Mucosa of rectum (tissue), 2 donors: ENCODE data around the gene NIFK.
A peak's percentile ranks its signal among the peaks of the same experiment; 100 is the strongest.

Source experiments
- H3K27ac ChIP-seq, 2 donors: one replicate each; pipeline ENCODE4 v1.7.0; 2013; ENCODE audit warnings: inconsistent platforms in 2 of 2, low read depth in 2 of 2, low read length in 2 of 2
- H3K27me3 ChIP-seq, 2 donors: one replicate each; pipeline ENCODE4 v1.7.0; 2013; ENCODE audit warnings: low read length in 2 of 2; ENCODE audit not compliant: control insufficient read depth in 2 of 2, insufficient read depth in 2 of 2
- H3K36me3 ChIP-seq, 2 donors: one replicate each; pipeline ENCODE4 v1.7.0; 2013; ENCODE audit warnings: low read length in 2 of 2; ENCODE audit not compliant: control insufficient read depth in 2 of 2, insufficient read depth in 2 of 2
- H3K4me1 ChIP-seq, 2 donors: one replicate each; pipeline ENCODE4 v1.7.0; 2013; ENCODE audit warnings: low read length in 2 of 2, mild to moderate bottlenecking in 1 of 2; ENCODE audit not compliant: control insufficient read depth in 2 of 2, insufficient read depth in 2 of 2
- H3K4me3 ChIP-seq, 2 donors: one replicate each; pipeline ENCODE4 v1.7.0; 2013; ENCODE audit warnings: low read length in 2 of 2
- H3K9ac ChIP-seq, 2 donors: one replicate each; pipeline ENCODE4 v1.7.0; 2013; ENCODE audit warnings: low read length in 2 of 2, low read depth in 1 of 2, mild to moderate bottlenecking in 1 of 2
- H3K9me3 ChIP-seq, 2 donors: one replicate each; pipeline ENCODE4 v1.7.0; 2013; ENCODE audit warnings: low read length in 2 of 2; ENCODE audit not compliant: control insufficient read depth in 2 of 2
- donor health status: healthy.
- donor health status: Normal muscosa, but diverticular disease.

The NIFK gene

DNA sequence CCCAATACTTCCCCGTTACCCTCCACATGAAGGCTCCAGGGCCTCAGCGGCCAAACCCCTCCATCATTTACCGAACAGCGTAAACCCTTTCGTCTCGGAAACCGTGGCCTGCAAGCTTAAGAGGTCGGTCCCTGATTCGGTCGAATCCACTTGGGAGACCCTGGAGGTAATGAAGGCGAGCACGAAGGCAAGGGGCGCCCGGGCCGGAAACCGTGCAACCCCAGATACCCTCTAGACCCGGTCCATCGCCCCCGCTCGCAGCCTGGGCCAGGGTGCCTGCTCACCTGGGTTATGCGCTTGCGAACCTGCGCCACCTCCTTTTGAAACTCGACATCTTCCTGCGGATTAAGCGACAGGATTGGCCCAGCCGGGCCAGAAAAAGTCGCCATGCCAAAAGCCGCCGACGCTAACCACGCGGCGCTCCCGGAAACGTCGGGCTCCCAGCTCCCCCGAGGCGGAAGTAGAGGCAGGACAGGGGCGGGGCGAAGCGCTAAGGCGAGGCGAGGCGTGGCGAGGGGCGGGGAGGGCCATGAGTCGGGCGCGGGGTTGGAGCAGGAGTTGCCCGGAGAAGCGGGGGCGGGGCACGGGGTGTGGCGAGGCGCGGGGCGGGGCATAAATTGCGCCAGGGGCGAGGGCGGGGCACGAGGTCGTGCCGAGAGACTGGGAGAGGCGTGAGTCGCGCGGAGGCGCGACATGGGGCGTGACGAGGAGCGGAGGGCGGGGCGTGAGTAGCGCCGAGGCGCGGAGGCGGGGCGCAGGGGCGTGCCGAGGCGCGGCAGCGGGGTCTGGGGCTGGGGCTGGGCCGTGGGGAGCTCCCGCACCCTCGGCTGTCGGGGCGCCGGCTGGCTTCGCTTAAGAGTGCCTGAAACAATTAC, at the start of gene NIFK:
Gene NIFK (minus strand): TSS at position 414 of the 875 bp plus-strand sequence. CDS start 25 bp downstream, at position 389.
- Histone ChIP-seq H3K36me3 (peaks cover 7 to 15% of the 10 kb centered on the region in 2 donors), H3K27me3 (no peaks in the 10 kb centered on the region), H3K9me3 (no peaks in the 10 kb centered on the region), H3K9ac (peak within 1 kb of the TSS; percentile 80 to 95), H3K4me1 (peaks cover 0 to 3% of the 10 kb centered on the region in 2 donors), H3K4me3 (peak within 1 kb of the TSS; percentile 94 to 99), H3K27ac (peak within 1 kb of the TSS; percentile 72 to 86)

- H3K36me3 ChIP-seq: no peaks in the 10 kb centered on the region
- no peaks in the 10 kb centered on the region for H3K9me3 ChIP-seq
- H3K4me3 ChIP-seq: no peak overlapping the region
- peaks cover 0 to 6% of the 10 kb centered on the region in 2 donors for H3K4me1 ChIP-seq
- no peak overlapping the region for H3K9ac ChIP-seq
- no peak overlapping the region for H3K27ac ChIP-seq
- H3K27me3 ChIP-seq: no peaks in the 10 kb centered on the region
Observed at GRCh38 chr2:121783180-121783579, 46.5 kb upstream of the NIFK start.

DNA sequence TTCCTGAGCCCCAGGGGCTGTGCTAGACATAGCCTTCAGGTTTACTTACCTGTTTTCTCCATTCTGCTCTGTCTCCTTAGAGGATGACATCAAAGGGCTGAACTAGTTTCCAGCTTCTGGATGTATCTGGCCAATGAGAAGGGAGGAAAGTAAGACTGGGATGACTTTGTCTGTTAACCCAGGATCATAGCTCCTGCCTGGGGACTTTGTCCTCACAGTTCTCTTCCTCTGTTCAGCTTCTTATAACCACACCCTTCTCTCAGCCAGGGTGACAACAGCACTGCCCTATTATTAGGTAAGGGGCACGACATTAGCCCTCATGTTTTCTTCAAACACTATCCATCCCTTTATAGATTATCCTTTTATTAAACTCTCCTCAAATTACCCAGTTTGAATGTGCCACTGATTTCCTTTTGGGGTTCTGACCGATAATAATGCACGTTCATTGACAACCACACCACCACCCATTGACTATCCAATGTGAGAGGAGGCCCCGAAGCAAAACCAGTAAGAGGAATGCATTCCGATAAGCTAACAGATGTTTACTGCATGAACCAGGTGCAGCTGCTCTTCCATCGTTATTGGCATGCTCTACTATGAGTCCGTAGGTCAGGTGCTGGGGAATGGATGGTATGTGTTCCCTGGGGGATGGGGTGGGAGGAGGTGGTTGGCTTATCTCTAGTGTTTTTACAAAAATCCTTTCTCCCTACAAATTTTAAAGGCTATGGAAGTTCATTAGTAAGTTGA, 42.2 kb upstream of the NIFK start:
- Histone ChIP-seq H3K4me3 (no peak overlapping the region), H3K4me1 (peaks cover 0 to 8% of the 10 kb centered on the region in 2 donors), H3K36me3 (no peaks in the 10 kb centered on the region), H3K9me3 (no peaks in the 10 kb centered on the region), H3K27ac (no peak overlapping the region), H3K27me3 (no peaks in the 10 kb centered on the region), H3K9ac (no peak overlapping the region)

GRCh38 chr2:121777699-121778058, 41.0 kb upstream of the NIFK start:
- no peaks in the 10 kb centered on the region for H3K36me3 ChIP-seq
- H3K4me1 ChIP-seq: peaks cover 0 to 8% of the 10 kb centered on the region in 2 donors
- H3K27ac ChIP-seq: no peak overlapping the region
- no peak overlapping the region for H3K4me3 ChIP-seq
- no peaks in the 10 kb centered on the region for H3K9me3 ChIP-seq
- H3K27me3 ChIP-seq: no peaks in the 10 kb centered on the region
- H3K9ac ChIP-seq: no peak overlapping the region

DNA sequence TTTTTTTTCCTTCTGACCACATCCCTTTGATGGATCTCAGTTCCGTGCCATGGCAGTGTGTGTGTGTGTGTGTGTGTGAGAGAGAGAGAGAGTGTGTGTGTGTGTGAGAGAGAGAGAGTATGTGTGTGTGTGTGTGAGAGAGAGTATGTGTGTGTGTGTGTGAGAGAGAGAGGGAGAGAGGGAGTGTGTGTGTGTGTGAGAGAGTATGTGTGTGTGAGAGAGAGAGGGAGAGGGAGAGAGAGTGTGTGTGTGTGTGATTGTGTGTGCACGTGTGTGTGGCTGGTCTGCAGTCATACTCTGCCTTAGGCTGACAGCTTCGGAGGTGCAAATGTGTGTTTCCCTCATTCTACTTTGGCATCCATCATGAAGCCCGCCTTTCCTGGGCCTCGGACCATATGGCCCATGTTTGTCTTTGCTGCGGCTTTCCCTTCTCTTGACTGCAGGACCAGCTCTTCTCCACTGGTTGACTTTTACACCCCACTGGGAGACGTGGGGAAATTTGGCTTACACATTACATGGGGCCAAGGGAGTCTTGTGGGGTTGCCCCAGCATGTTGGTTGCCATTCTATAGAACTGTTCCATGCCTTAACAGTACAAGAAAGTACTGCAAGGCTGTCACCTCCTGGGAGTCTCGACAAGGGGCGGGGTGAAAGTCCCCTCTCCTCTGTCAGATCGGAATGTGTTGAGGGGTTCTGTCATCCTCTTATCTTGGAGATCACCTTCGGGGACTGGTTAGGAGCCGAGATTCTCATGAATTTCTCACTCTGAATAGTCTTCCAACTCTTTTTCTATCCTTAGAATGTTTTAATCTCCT, 40.4 kb upstream of the NIFK start:
- H3K4me3 ChIP-seq: no peak overlapping the region
- no peak overlapping the region for H3K27ac ChIP-seq
- H3K27me3 ChIP-seq: no peaks in the 10 kb centered on the region
- no peaks in the 10 kb centered on the region for H3K9me3 ChIP-seq
- H3K9ac ChIP-seq: no peak overlapping the region
- no peaks in the 10 kb centered on the region for H3K36me3 ChIP-seq
- peaks cover 0 to 8% of the 10 kb centered on the region in 2 donors for H3K4me1 ChIP-seq

GRCh38 chr2:121776361-121776760, 39.7 kb upstream of the NIFK start:
- Histone ChIP-seq H3K4me1 (peaks cover 0 to 8% of the 10 kb centered on the region in 2 donors), H3K9ac (no peak overlapping the region), H3K36me3 (no peaks in the 10 kb centered on the region), H3K4me3 (no peak overlapping the region), H3K27ac (no peak overlapping the region), H3K27me3 (no peaks in the 10 kb centered on the region), H3K9me3 (no peaks in the 10 kb centered on the region)

DNA sequence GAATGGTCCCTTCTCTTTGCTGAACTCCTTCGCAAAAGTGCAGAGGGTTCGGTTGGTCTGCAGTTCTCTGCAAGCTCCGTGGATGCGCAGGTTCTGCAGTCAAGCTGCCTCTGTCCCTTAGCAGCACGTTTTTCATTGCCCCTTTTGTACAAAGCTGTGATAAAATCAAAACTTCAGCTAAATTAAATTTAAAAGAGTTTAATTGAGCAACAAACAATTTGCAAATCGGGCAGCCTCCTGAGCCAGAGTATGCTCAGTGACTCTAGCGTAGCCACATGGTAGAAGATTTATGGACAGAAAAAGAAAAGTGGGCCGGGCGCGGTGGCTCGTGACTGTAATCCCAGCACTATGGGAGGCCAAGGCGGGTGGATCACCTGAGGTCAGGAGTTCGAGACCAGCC, 37.6 kb upstream of the NIFK start:
- Histone ChIP-seq H3K27ac (no peak overlapping the region), H3K4me1 (peaks cover 0 to 8% of the 10 kb centered on the region in 2 donors), H3K9me3 (no peaks in the 10 kb centered on the region), H3K36me3 (no peaks in the 10 kb centered on the region), H3K4me3 (no peak overlapping the region), H3K9ac (no peak overlapping the region), H3K27me3 (no peaks in the 10 kb centered on the region)

GRCh38 chr2:121771976-121772742, 35.5 kb upstream of the NIFK start:
- no peak overlapping the region for H3K27ac ChIP-seq

GRCh38 chr2:121768143-121768755, 31.6 kb upstream of the NIFK start:
- Histone ChIP-seq H3K27ac (no peak overlapping the region), H3K27me3 (no peaks in the 10 kb centered on the region), H3K36me3 (peaks cover 27 to 48% of the 10 kb centered on the region in 2 donors), H3K9me3 (no peaks in the 10 kb centered on the region), H3K4me3 (no peak overlapping the region), H3K4me1 (no peaks in the 10 kb centered on the region), H3K9ac (no peak overlapping the region)

More at GRCh38 chr2:121771976-121772742, 35.5 kb upstream of the NIFK start:
- Histone ChIP-seq H3K9ac (no peak overlapping the region), H3K9me3 (no peaks in the 10 kb centered on the region), H3K36me3 (peaks cover 0 to 10% of the 10 kb centered on the region in 2 donors), H3K27me3 (no peaks in the 10 kb centered on the region), H3K4me3 (no peak overlapping the region), H3K4me1 (no peaks in the 10 kb centered on the region)
